Naive B cell (primary cell): ENCODE results near the gene MDM2. TPM values are rescaled to one million over a fixed set of nuclear protein-coding genes. Genes with fewer than 3 reads are reported as not detected.
"Not testable (repeated sequence)": the region's sequence is repeated elsewhere in the genome, so short reads cannot be mapped to it uniquely, and the experiment has no call there.

Source experiments
- ATAC-seq, 2 donors: fragments of 150-1000 bp; cut with Tn5 transposase; 2 replicates each; pipeline ENCODE4 v1.10.0; 2021; ENCODE audit warnings: low read depth in 2 of 2, mild to moderate bottlenecking in 2 of 2, moderate library complexity in 2 of 2
- DNase-seq: peaks from one replicate; pipeline ENCODE4 v3.0.0; 2022
- H3K27ac Mint-ChIP-seq, 6 donors: one replicate each; pipeline ENCODE4 v1.8.0; 2020 to 2022; ENCODE audit warnings: mild to moderate bottlenecking in 6 of 6, mixed read lengths in 6 of 6, moderate library complexity in 5 of 6, inconsistent platforms in 2 of 6
- H3K27me3 Mint-ChIP-seq, 3 donors: one replicate each; pipeline ENCODE4 v1.8.0; 2021 to 2022; ENCODE audit warnings: mixed read lengths in 3 of 3, mild to moderate bottlenecking in 1 of 3
- H3K36me3 Mint-ChIP-seq, 2 donors: one replicate each; pipeline ENCODE4 v1.8.0; 2020 to 2022; ENCODE audit warnings: mixed read lengths in 2 of 2, inconsistent platforms in 1 of 2, mild to moderate bottlenecking in 1 of 2
- H3K4me1 Mint-ChIP-seq, 3 donors: one replicate each; pipeline ENCODE4 v1.8.0; 2020 to 2022; ENCODE audit warnings: mixed read lengths in 3 of 3, inconsistent platforms in 1 of 3, mild to moderate bottlenecking in 1 of 3, moderate library complexity in 1 of 3
- H3K4me3 Mint-ChIP-seq, 8 donors: one replicate each; pipeline ENCODE4 v1.8.0; 2020 to 2022; ENCODE audit warnings: mild to moderate bottlenecking in 8 of 8, mixed read lengths in 8 of 8, moderate library complexity in 8 of 8, inconsistent platforms in 2 of 8
- H3K9me3 Mint-ChIP-seq, 7 donors: one replicate each; pipeline ENCODE4 v1.8.0; 2020 to 2022; ENCODE audit warnings: mixed read lengths in 7 of 7, mild to moderate bottlenecking in 5 of 7, inconsistent platforms in 2 of 7, moderate library complexity in 1 of 7
- polyA plus RNA-seq, 6 donors: library from polyadenylated mRNA; unstranded; fragments of 300-500 nt; fragmentation: Illumina TruSeq; gene quantifications; one replicate each; pipeline ENCODE4 v1.2.3, GENCODE V29; 2021; ENCODE audit warnings: low read depth in 6 of 6

Gene MDM2
- polyA plus RNA-seq, 6 donors from 2014 or later: 21.6 to 31.1 (median 25.6) TPM

DNA sequence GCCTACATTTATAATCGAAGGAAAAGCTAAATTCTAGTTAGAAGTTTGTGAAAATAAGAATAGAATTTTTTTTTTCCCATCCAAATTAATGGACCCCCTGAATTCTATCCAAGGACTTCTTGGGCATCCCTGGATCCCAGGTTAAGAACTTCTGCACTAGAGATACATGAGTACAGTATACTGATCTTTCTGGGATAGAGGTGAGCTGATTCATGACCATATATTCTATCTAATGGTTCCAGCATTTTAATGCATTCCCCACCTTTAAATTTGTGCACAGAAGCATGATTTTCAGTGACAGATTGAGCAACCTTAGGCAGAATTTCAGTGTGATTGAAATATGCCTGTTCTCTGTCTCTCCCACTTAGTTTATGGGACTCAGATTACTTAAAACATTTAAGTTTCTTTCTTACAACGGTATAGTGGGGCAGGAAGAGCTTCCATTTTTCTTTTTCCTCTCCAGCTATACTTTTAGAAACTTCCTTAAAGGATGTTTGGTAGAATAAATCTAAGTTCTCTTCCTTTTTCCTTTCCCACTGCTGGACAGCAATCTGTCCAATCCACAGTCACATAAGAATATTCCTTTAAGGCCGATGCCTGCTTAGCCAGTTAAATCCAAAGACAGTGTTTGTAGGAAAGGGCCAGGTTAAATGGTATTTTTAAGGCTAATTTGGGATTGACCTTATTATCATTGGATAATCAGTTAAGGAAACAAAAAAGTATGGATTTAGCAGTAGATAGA, 6.7 kb downstream of the MDM2 start:
- peaks cover 10 to 14% (median 12%) of the 10 kb centered on the region in 3 donors for H3K4me1 Mint-ChIP-seq

DNA sequence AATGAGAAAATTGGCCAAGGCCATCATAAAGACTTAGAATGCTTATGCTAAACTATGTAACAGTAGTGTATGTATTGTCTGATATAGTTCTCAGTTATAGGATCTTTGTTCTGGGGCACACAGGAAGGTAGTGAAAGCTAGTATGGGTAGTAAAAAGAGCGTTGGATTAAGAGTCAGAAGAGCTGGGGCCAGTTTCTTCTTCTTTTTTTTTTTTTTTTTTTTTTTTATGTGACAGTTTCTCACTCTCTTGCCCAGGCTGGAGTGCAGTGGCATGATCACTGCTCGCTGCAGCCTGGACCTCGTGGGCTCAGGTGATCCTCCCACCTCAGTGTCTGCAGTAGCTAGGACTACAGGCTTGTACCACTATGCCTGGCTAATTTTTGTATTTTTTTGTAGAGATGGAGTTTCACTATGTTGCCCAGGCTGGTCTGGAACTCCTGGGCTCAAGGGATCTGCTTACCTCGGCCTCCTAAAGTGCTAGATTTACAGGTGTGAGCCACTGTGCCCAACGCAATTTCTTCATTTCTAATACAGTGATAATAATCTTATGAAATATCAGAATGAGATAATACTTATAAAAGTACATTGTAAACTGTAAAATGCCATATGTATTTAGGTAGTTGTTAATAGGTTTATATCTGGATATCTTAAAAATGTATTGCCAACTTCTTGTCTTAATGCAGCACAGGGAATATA, 7.4 kb downstream of the MDM2 start:
- Mint-ChIP-seq H3K4me3 (peak overlapping the region in 1 of 8 donors; percentile 22), H3K4me1 (peaks cover 8 to 14% (median 12%) of the 10 kb centered on the region in 3 donors), H3K27ac (peak overlapping the region in 2 of 6 donors; percentile 12 to 35), H3K27me3 (no peaks in the 10 kb centered on the region), H3K36me3 (peaks cover 7 to 8% of the 10 kb centered on the region in 2 donors), H3K9me3 (no peaks in the 10 kb centered on the region)
- DNase-seq (no peak), ATAC-seq (no peak)

More for the DNA sequence above, 6.7 kb downstream of the MDM2 start:
- Mint-ChIP-seq H3K36me3 (peaks cover 7 to 8% of the 10 kb centered on the region in 2 donors), H3K27ac (peak overlapping the region in 1 of 6 donors; percentile 35), H3K27me3 (no peaks in the 10 kb centered on the region), H3K4me3 (peak overlapping the region in 1 of 8 donors; percentile 3), H3K9me3 (no peaks in the 10 kb centered on the region)
- no peak for ATAC-seq
- no peak for DNase-seq

DNA sequence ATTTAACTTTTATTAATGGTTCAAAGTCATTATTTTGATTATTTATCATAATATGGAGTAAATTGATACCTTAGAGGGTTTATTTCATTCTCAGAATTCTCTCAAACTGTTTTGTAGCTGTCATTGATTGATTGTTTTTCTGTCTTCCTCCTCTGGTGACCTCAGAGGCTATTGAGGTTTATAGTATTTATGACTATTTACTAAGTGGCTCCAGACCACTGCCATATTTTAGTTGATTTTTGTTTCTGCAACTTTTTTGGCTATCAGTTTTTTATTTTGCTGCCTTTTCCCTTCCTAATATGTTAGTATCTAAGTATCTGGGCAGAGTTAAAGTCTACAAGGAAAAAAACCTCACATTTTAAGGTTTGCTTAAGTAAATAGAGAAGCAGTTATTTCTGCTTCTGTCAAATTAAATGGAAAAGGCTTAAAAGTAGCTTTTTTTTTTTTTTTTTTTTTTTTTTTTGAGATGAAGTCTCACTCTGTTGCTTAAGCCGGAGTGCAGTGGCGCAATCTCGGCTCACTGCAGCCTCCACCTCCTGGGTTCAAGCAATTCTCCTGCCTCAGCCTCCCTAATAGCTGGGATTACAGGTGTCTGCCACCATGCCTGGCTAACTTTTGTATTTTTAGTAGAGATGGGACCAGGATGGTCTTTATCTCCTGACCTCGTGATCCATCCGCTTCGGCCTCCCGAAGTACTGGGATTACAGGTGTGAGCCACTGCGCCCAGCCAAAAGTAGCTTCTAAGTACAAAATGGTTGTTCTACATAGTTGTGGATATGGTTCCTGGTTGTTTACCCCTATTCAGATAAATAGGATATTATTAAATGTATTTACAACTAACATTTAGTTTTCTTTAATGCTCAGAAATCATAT, 8.2 kb downstream of the MDM2 start:
- H3K4me1 Mint-ChIP-seq: peaks cover 3 to 14% (median 12%) of the 10 kb centered on the region in 3 donors
- DNase-seq (no peak), ATAC-seq (no peak)
- H3K27ac Mint-ChIP-seq: peak overlapping the region in 1 of 6 donors; percentile 87
- H3K36me3 Mint-ChIP-seq: peaks cover 7 to 8% of the 10 kb centered on the region in 2 donors
- no peak overlapping the region for H3K4me3 Mint-ChIP-seq
- H3K9me3 Mint-ChIP-seq: no peaks in the 10 kb centered on the region
- no peaks in the 10 kb centered on the region for H3K27me3 Mint-ChIP-seq

DNA sequence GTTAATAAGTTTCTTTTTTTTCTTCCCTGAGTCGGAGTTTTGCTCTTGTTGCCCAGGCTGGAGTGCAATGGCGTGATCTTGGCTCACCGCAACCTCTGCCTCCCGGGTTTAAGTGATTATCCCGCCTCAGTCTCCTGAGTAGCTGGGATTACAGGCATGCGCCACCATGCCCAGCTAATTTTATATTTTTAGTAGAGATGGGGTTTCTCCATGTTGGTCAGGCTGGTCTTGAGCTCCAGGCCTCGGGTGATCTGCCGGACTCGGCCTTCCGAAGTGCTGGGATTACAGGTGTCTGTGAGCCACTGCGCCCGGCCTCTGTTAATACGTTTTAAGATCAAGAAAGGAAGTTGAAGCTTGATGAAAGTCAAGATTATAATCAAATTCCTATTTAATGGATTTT, 11.5 kb downstream of the MDM2 start:
- DNase-seq, H3K9me3 Mint-ChIP-seq, H3K27ac Mint-ChIP-seq, ATAC-seq, H3K27me3 Mint-ChIP-seq, H3K4me3 Mint-ChIP-seq: not testable (repeated sequence)
- Mint-ChIP-seq H3K4me1 (peaks cover 7 to 12% (median 9%) of the 10 kb centered on the region in 3 donors), H3K36me3 (peaks cover 8 to 13% of the 10 kb centered on the region in 2 donors)

DNA sequence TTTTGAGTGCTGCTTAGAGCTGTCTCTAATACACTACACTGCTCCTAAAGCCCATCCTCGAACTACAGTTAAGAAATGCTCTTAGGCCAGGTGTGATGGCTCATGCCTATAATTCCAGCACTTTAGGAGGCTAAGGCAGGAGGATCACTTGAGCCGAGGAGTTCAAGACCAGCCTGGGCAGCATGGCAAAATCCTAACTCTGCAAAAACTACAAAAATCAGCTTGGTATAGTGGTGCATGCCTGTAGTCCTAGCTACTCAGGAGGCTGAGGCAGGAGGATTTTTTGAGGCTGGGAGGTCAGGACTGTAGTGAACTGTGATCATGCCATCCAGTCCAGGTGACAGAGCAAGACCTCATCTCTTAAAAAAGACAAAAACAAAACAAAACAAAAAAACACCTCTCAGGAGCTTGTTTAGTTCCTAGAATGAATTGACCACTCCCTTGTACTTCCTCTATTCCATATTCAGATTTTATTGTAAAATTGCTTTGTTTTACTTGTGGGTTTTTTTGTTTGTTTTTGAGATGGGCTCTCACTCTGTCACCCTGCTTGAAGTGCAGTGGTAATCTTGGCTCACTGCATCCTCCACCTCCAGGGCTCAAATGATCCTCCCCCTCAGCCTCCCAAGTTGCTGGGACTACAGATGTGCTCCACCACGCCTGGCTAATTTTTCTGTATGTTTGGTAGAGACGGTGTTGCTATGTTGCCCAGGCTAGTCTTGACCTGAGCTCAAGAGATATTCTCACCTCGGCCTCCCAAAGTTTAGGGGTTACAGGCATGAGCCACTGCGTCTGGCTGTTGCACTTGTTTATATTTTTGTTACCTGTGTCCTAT, 13.6 kb downstream of the MDM2 start:
- Mint-ChIP-seq H3K4me1 (peaks cover 4 to 12% (median 4%) of the 10 kb centered on the region in 3 donors), H3K9me3 (no peaks in the 10 kb centered on the region), H3K27me3 (no peaks in the 10 kb centered on the region), H3K27ac (peak overlapping the region in 3 of 6 donors; percentile 65 to 84 (median 83)), H3K36me3 (peaks cover 8 to 11% of the 10 kb centered on the region in 2 donors), H3K4me3 (peak overlapping the region in 1 of 8 donors; percentile 69)
- no peak for DNase-seq
- peak in 1 of 2 donors; percentile 10 for ATAC-seq

DNA sequence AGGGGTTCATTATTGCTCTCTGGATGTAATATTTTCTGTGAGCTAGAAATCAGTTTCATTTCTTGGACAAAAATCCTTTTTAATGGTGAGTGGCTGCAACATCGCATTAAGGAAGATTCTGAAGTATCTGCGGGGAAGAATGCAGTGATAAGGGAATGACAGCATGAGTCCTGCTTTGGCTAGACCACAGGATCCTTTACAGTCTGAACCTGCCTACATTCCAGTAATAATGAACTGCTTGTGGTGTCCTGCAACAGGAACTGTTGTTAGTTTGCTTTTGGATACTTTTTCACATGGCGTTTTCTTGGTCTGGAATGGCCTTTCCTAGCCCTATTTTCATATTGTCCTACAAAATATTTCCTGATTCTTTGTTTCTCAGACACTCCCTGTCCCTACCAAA, 15.7 kb downstream of the MDM2 start:
- Mint-ChIP-seq H3K4me1 (peaks cover 4 to 12% (median 4%) of the 10 kb centered on the region in 3 donors), H3K4me3 (no peak overlapping the region), H3K27ac (peak overlapping the region in 3 of 6 donors; percentile 9 to 47 (median 30))

DNA sequence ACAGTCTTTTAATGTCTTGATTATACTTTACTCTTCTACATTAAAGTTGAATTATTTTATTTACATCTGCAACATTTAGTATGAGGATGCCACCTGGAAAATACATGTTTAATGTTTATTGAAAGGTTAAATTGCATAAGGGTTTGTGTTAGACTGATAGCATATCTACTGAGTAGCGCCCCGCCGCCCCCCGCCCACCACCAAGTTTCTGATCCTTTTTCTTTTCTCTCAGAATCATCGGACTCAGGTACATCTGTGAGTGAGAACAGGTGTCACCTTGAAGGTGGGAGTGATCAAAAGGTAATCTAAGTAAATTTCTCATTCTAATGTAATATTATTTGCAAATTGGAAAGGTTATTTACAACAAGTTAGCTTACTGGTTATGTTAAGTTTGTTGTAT, 16.2 kb downstream of the MDM2 start:
- Mint-ChIP-seq H3K4me3 (no peak overlapping the region), H3K4me1 (peaks cover 4 to 12% (median 4%) of the 10 kb centered on the region in 3 donors), H3K9me3 (no peaks in the 10 kb centered on the region), H3K27me3 (no peaks in the 10 kb centered on the region), H3K36me3 (peaks cover 8 to 11% of the 10 kb centered on the region in 2 donors), H3K27ac (no peak overlapping the region)
- ATAC-seq: no peak
- no peak for DNase-seq

More for the DNA sequence above, 15.7 kb downstream of the MDM2 start:
- H3K9me3 Mint-ChIP-seq: no peaks in the 10 kb centered on the region
- no peaks in the 10 kb centered on the region for H3K27me3 Mint-ChIP-seq
- peaks cover 8 to 11% of the 10 kb centered on the region in 2 donors for H3K36me3 Mint-ChIP-seq
- no peak for ATAC-seq
- no peak for DNase-seq

DNA sequence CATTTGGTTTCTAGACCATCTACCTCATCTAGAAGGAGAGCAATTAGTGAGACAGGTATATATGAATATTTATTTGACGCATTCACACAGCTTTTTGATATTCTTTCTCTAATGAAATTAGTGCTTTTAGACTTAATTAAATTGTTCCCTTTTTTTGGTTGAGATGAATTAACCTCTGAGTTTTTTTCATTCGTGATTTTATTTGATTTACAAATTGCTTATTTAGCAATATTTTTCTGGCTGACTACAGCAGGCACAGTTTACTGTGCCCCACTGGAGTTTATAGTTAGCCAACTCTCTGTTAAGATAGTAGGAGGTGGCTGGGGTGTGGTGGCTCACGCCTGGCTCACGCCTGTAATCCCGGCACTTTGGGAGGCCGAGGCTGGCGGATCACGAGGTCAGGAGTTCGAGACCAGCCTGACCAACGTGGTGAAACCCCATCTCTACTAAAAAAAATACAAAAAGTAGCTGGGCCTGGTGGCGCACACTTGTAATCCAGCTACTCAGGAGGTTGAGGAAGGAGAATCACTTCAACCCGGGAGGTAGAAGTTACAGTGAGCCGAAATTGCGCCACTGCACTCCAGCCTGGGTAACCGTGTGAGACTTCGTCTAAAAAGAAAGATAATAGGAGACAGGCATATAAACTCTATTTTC, 16.7 kb downstream of the MDM2 start:
- Mint-ChIP-seq H3K27me3 (no peaks in the 10 kb centered on the region), H3K4me1 (peaks cover 4 to 12% (median 4%) of the 10 kb centered on the region in 3 donors), H3K9me3 (no peaks in the 10 kb centered on the region), H3K36me3 (peaks cover 8 to 11% of the 10 kb centered on the region in 2 donors), H3K4me3 (no peak overlapping the region), H3K27ac (peak overlapping the region in 2 of 6 donors; percentile 62 to 87)
- ATAC-seq (no peak), DNase-seq (no peak)

DNA sequence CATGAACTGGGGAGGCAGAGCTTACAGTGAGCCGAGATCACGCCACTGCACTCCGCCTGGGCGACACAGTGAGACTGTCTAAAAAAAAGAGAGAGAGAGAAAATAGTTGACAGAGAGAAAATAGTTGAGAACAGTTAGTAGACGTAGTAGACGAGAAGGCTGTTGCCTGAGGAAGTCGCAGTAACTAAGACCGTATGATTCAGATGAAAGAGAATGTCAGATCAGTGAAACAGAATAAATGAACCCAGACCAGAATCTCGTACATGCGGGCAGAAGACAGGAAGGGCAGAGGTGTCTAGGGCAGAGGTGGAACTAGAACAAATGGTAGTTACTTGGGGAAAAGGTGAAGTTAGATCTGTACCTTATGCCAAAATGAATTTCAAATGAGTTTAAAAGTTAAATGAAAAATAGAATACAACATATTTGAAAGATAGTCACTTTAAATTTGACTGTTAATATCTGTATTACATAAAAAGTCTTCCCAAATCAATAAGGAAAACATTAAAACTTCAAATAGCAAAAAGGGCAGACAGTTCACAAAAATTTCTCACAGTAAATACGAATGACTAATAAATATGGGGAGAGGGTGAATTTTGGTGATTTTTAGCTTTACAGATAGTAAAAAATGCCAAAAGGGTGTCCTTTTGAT, 17.7 kb downstream of the MDM2 start:
- Mint-ChIP-seq H3K27ac (peak overlapping the region in 3 of 6 donors; percentile 47 to 90 (median 75)), H3K36me3 (peaks cover 15 to 17% of the 10 kb centered on the region in 2 donors)
- DNase-seq: no peak

DNA sequence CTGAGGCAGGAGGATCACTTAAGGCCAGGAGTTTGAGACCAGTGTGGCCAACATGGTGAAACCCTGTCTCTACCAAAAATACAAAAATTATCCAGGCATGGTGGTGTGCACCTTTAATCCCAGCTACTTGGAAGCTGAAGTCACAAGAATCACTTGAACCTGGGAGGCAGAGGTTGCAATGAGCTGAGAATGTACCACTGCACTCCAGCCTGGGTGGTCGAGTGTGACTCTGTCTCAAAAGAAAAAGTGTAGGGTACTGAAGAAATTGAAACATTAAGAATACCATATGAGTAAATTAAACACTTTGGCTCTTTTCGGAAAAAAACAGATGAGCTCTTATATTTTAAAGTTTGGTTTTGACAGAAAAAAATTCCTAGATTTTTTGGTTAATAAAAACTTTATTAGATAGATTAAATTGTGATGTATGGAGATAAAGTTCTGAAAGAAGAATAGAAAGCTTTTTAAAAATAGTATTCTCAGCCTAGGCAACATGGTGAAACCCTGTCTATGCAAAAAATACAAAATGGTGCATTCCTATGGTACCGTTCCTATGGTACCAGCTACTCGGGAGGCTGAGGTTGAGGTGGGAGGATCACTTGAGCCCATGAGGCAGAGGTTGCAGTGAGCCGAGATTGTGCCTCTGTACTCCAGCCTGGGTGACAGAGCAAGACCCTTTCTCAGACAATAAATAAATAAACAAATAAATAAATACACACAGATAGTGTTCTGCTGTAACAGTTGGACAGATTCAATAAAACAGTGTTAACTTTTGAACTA, 20.1 kb downstream of the MDM2 start:
- peaks cover 17 to 22% of the 10 kb centered on the region in 2 donors for H3K36me3 Mint-ChIP-seq
- H3K27me3 Mint-ChIP-seq: no peaks in the 10 kb centered on the region
- no peak overlapping the region for H3K27ac Mint-ChIP-seq
- no peak overlapping the region for H3K4me3 Mint-ChIP-seq
- H3K9me3 Mint-ChIP-seq: no peaks in the 10 kb centered on the region
- DNase-seq: no peak
- ATAC-seq: no peak
- H3K4me1 Mint-ChIP-seq: peaks cover 5 to 9% (median 6%) of the 10 kb centered on the region in 3 donors

More for the DNA sequence above, 17.7 kb downstream of the MDM2 start:
- no peaks in the 10 kb centered on the region for H3K9me3 Mint-ChIP-seq
- no peaks in the 10 kb centered on the region for H3K27me3 Mint-ChIP-seq
- ATAC-seq: no peak
- H3K4me3 Mint-ChIP-seq: no peak overlapping the region
- peaks cover 9 to 12% (median 10%) of the 10 kb centered on the region in 3 donors for H3K4me1 Mint-ChIP-seq

DNA sequence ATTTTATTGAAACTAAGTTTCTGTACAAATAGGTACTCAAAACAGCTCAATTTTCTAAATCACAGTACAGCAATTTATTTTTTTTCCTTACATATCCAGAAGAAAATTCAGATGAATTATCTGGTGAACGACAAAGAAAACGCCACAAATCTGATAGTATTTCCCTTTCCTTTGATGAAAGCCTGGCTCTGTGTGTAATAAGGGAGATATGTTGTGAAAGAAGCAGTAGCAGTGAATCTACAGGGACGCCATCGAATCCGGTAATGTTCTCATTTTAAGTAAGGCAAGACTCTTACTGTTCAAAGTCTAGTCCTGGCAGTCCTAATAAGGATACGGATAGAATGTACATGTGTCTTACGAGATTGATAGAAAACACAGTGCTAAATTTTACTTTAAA, 20.7 kb downstream of the MDM2 start:
- Mint-ChIP-seq H3K27me3 (no peaks in the 10 kb centered on the region), H3K27ac (peak overlapping the region in 1 of 6 donors; percentile 50), H3K9me3 (no peaks in the 10 kb centered on the region), H3K4me3 (no peak overlapping the region), H3K36me3 (peaks cover 12 to 22% of the 10 kb centered on the region in 2 donors), H3K4me1 (peaks cover 1 to 9% (median 5%) of the 10 kb centered on the region in 3 donors)
- ATAC-seq (no peak), DNase-seq (no peak)
